T-helper 1 cell (primary cell): ENCODE data around the gene TAS2R19.

Experiments used
- DNase-seq, 5 donors: peaks; one replicate each; pipeline ENCODE4 v3.0.0-alpha.2; 2012 to 2020

TAS2R19 gene

GRCh38 chr12:10989107-10989506 is 33.3 kb downstream of the TAS2R19 start:
- DNase-seq = no peak

GRCh38 chr12:10986812-10987211 is 35.6 kb downstream of the TAS2R19 start, which contains the start of gene TAS2R50:
TSS of gene TAS2R50 (minus strand) at chr12:10986912. CDS start at chr12:10986860, 52 bp downstream.
- no peak for DNase-seq

- DNase-seq = peak in 3 of 5 donors; percentile 23 to 90 (median 41)
Measured at GRCh38 chr12:10982244-10982643, 40.2 kb downstream of the TAS2R19 start.

- no peak for DNase-seq
Measured at GRCh38 chr12:10974965-10975364, 47.5 kb downstream of the TAS2R19 start.
